GM12801 (cell line): ENCODE measurements around the gene CC2D1A.

ENCODE experiments used
- CTCF ChIP-seq: IDR thresholded peaks from one replicate; pipeline ENCODE4 v1.5.1; 2011; ENCODE audit warnings: control low read depth; ENCODE audit not compliant: insufficient read length; ENCODE audit errors: extremely low read depth

Gene CC2D1A

GRCh38 chr19:13961826-13962698 lies 56.1 kb downstream of the CC2D1A start:
- TF ChIP-seq CTCF, result no peak

GRCh38 chr19:13962699-13963602 lies 57.0 kb downstream of the CC2D1A start:
- no peak for TF ChIP-seq CTCF

- TF ChIP-seq CTCF, result no peak
Measured at GRCh38 chr19:13963603-13964105, 57.7 kb downstream of the CC2D1A start.

GRCh38 chr19:13964776-13965175 lies 58.8 kb downstream of the CC2D1A start:
- no peak for TF ChIP-seq CTCF

GRCh38 chr19:13965377-13965896 lies 59.4 kb downstream of the CC2D1A start:
- TF ChIP-seq CTCF, result no peak

- no peak for TF ChIP-seq CTCF
Measured at GRCh38 chr19:13965926-13966683, 60.1 kb downstream of the CC2D1A start.

- no peak for TF ChIP-seq CTCF
Measured at GRCh38 chr19:13966684-13967128, 60.7 kb downstream of the CC2D1A start.
